Liver (tissue), 3 donors: ENCODE measurements around the gene CMTM4.

Experiments used
- ATF3 ChIP-seq: IDR thresholded peaks from 2 replicates; pipeline ENCODE4 v1.6.1; 2016; ENCODE audit warnings: antibody characterized with exemption
- CTCF ChIP-seq: fragments of 150-350 bp; IDR thresholded peaks from 2 replicates; pipeline ENCODE4 v1.5.1; 2017; ENCODE audit warnings: improper control_type of control experiment, low read depth, low read length; ENCODE audit not compliant: missing input control
- RAD21 ChIP-seq, 2 donors: IDR thresholded peaks; 2 replicates each; pipeline ENCODE4 v1.6.1; 2016; ENCODE audit warnings: antibody characterized with exemption in 2 of 2, mild to moderate bottlenecking in 2 of 2
- TAF1 ChIP-seq: conservative IDR thresholded peaks from 2 replicates; pipeline ENCODE4 v1.6.1; 2016; ENCODE audit warnings: antibody characterized with exemption, mild to moderate bottlenecking
- donor health status: healthy.
- donor health status: healthy.

GRCh38 chr16:66660422-66661209 lies 35.9 kb downstream of the CMTM4 start:
- TF ChIP-seq CTCF (peak; percentile 22), ATF3 (no peak), TAF1 (no peak), RAD21 (IDR thresholded peaks at IDR 0.05) (peak; percentile 58 to 64)
